Stimulated activated CD4-positive, alpha-beta T cell treated with anti-CD3 and anti-CD28 coated beads, TNF-alpha, amount 100 ng/mL, for 4 hours (primary cell): ENCODE results near the gene TRAPPC2L.

Source experiments
- DNase-seq, 3 experiments: peaks; one replicate each; pipeline ENCODE4 v3.0.0-alpha.2; 2020; ENCODE audit warnings: low read depth in 3 of 3

Gene TRAPPC2L

DNA sequence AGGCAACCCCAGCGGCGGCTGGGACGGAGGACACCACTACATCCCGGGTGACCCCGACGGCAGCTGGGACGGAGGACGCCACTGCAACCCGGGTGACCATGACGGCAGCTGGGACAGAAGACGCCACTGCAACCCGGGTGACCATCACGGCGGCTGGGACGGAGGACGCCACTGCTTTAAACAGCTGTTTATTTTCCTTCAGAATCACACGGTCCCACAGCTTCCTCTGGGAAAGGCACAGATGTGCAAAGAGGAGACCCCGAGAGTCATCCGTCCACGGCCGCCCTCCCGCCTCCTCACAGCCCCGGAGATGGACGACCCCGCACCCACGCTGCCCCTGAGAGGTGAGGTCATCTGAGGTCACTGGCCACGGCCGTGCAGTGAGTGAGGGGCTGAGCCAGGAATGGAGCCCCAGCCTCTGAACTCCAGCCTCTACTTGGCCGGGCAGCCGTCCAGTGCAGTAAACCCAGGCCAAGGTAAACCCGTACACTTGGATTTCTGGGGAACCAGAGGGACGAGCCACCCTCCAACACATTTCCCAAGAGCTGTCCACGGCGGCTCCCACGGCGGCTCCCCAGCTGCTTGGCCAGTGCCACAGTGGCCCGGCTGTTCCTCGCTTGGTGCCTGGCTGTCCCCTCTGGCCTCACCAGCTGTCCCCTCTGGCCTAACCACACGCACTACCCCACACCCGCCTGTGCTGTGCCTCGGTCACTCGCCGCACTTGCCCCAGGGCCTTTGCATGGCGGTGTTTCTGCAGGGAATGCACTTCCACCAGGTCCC lies 52.7 kb downstream of the TRAPPC2L start:
- no peak for DNase-seq

DNA sequence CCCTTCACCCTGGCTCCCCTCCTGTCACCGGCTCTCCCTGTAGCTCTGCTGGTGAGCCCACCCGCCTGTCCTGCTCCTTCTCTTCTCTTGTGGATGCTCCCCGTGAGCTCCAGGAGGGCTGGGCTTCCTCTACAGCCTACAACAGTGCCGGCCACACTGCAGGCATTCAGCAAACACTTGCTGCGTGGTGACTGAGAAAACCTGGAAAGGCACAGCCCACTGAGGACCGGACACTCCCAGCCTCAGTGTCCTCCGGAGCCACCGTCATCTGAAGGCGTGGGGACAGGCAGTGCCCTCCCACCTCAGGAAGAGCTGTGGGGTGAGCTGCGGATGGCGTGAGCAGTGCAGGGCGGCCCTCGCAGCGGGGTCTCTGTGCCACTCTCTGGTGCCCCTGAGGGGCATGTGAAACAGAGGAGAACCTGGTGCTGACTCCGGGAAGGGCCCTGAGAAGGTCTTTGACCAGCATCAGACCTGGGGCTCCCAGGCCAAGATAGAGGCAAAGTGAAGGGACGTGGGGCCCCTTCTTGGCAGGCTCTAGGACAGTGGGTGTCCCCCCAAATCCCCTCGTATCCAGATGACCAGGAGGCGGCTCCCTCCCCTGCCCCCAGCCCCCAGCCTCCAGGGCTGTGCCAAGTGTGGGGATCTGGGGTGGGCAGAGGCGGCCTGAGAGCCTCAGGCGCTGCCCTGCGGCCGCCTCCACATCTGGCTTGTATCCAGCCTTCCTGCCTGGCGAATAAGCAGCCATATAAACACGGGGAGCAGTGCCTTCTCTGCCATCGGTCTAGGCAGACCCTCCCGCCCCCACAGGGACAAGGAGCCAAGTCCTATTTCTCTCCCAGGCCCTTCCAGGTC lies 53.6 kb downstream of the TRAPPC2L start:
- no peak for DNase-seq

DNA sequence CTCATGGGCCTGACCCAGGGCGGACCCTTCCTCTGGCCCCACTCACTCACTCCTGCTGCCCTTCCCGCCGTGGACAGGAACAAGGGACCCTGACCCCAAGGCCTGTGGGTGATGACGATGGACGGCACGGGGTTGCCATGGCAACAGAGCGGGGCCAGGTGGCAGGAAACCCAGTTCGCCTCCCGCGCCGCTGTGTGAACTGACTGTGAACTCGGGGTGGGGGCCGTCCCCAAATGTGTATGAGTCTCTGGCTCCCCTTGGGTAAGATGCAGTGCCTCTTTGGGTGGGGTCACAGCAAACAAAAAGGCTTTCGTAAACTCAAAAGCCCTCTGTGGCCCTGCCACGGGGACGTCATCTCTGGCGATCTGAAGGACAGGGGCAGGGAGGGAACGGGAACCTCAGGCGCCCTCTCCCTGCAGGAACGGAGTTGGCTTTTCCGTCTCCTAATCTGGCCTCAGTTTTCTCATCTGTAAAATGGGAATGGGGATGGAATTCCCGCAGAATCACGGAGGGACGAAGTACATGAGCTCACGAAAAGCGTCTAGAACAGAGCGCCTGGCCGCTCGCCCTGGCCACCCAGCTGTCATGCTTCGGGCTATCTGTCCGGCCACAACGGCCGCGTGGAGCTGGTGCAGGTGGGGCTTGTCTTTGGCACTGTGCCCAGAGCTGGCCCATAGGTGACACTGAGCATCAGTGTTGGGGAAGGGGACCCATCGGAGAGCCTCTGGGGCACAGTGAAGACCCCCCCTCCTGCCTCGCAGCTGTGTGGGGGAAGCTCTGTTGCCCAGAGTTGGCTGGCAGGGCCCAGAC lies 54.4 kb downstream of the TRAPPC2L start:
- no peak for DNase-seq

DNA sequence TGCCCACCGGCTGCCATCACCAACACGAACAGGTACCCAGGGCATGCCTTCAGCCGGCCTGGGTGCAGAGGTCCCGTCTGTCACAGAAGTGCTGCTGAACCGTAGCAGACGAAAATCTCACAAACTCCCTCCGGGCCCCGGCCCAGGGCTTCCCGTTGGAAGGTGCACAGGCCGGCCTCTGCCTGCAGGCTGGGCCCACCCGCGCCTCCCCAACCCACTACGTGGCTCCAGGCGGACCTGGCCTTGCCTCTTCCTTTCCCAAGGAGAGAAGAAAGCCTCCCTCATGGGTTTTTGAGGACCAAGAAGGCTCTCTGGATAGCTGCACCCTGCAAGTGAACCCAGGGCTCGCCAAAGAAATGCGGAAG lies 55.0 kb downstream of the TRAPPC2L start:
- no peak for DNase-seq
